Measurements from ENCODE around the gene EDEM1.
A peak's percentile ranks its signal among the peaks of the same experiment; 100 is the strongest.
"Not testable (repeated sequence)": the region's sequence is repeated elsewhere in the genome, so short reads cannot be mapped to it uniquely, and the experiment has no call there.

EDEM1 gene

GRCh38 chr3:5187156-5187919 lies at the start of gene EDEM1:
Gene EDEM1, plus strand, starts transcription at chr3:5187707. Its CDS starts 99 bp downstream, at chr3:5187806.
- peak; percentile 88 for DNase-seq

GRCh38 chr3:5138214-5138981 lies 49.1 kb upstream of the EDEM1 start:
- DNase-seq: no peak

DNA sequence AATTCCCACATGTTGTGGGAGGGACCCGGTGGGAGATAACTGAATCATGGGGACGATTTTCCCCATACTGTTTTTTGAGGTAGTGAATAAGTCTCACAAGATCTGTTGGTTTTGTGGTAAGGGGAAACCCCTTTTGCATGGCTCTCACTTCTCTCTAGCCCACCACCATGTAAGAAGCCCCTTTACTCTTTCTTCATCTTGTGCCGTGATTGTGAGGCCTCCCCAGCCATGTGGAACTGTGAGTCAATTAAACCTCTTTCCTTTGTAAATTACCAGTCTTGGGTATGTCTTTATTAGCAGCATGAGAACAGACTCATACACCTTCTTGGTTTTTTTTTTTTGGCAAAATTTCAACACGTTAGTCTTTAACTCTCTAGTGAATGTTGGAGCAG lies 47.3 kb upstream of the EDEM1 start:
- no peak for DNase-seq

DNA sequence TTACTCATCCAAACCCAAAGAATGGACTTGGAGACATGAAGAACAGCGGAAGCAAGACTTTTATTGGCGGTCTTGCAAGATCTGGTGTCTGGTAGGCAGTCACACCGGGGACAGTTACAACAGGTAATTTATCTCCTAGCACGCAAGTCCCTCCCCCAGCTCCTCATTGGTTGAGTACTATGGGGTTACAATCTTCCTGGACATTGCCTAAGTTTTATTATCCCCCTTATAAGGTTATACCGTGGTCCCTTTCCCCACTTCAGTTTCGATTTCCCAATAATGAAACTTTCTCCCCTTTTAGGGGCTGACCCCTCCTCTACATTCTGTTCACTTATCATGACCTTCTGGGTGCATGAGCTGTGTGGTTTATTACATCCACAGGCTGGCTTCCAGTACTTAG lies 46.7 kb upstream of the EDEM1 start:
- DNase-seq: no peak

- DNase-seq: no peak
Observed at GRCh38 chr3:5141760-5142159, 45.7 kb upstream of the EDEM1 start.

DNA sequence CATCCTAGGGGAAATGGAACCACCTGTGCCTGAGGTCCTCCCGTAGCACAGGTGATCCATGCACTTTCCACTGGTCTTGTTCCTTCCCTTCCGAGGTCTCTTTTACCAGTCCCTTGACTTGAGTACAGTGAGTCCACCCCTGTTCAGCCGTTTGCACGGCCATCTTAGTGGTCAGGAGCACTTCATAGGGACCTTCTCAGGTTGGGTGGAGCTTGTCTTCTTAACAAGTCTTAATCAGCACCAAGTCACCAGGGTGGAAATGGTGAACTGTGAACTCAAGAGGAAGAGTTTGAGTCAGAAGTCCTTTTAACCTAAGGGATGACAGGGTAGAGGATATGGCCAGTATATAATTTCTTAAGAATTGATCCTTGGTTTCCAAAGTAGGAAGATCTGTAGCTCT lies 44.0 kb upstream of the EDEM1 start:
- DNase-seq: no peak

DNA sequence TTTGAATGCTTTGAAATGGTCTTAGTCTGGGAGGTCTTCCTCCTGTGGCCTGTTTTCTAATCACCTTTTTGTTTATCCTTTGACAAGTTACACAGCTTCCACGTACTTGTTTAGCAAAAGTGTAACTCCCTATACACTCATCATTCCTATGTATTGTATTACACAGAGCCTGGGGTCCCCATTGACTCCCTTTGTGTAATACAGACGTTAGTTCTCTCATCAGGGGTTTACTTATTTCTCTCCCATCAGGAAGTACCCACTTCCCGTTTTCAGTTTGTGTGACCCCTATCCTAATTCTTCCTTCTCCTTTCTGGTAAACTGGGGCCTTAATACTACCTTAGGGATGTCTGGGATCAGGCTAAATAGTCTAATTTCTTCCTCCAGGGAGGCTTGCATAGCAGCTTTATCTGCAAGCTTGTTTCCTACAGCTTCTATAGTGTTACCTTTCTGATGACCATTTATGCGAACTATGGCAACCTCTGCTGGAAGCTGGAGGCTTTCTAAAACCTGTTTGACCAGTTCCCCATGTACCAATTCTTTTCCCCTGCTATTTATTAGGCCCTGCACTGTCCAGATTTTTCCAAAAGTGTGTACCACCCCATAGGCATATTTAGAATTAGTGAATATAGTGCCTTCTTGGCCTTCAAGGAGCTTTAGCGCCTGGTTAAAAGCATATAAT lies 43.1 kb upstream of the EDEM1 start:
- DNase-seq: no peak

DNA sequence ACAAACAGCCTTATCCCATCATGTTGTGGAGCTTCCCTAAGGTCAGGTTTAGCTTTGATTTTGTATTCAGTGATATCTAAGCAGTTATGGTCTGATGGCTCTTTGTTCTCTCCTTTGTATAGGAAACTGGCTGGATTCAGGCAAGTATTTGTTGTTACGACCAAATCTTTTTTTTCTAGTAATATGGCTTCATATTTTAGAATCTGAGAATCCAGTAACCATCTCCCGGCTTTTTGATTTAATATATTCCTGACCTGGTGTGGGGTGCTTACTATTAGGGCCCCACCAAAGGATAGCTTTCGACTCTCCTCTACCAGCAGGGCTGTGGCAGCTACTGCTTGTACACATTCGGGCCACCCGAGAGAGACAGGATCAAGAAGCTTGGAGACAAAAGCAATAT lies 42.4 kb upstream of the EDEM1 start:
- DNase-seq: no peak

DNA sequence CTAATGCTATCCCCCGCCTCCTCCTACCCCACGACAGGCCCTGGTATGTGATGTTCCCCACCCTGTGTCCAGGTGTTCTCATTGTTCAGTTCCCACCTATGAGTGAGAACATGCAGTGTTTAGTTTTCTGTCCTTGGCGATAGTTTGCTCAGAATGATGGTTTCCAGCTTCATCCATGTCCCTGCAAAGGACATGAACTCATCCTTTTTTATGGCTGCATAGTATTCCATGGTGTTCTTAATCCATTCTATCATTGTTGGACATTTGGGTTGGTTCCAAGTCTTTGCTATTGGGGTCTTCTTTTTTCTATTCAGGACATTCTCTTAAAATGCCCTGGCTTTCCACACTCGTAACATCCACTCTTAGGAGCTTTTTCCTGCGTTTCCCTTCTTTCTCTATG lies 40.4 kb upstream of the EDEM1 start:
- DNase-seq: not testable (repeated sequence)

- no peak for DNase-seq
Observed at GRCh38 chr3:5149306-5149880, 38.1 kb upstream of the EDEM1 start.

GRCh38 chr3:5151586-5151985 lies 35.9 kb upstream of the EDEM1 start:
- DNase-seq: no peak

DNA sequence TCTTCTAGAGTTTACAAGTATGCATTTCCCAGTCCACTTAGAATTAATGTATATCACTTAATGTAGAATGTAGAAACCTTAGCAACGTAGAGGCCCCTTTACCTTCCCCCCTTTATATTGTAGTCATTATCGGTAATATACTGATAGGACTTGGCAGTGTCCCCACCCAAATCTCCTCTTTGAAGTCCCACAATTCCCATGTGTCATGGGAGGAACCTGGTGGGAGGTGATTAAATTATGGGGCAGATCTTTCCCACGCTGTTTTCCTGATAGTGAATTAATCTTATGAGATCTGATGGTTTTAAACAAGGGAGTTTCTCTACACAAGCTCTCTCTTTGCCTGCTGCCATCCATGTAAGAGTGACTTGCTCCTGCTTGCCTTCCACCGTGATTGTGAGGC lies 34.4 kb upstream of the EDEM1 start:
- no peak for DNase-seq

GRCh38 chr3:5155241-5155640 lies 32.3 kb upstream of the EDEM1 start:
- DNase-seq: no peak

DNA sequence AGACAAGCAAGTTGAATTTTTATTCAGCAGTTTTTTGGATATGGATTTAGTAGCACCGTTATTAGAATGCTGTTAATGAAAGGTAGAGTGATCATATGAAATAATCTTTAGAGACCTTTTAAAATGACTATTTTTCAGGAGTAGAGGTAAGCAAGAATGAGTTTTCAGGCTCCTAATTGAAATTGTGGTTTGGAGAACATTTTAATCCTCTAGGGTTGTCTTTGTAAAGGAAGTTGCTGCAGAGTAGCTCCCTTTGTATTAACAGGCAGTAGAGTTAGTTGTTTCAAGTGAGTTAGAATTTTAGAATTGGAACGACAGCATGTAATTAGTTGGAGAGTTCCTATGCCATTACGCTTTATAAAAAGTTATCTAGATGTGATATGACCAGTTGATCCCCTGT lies 27.2 kb upstream of the EDEM1 start:
- DNase-seq: no peak

GRCh38 chr3:5160940-5161858 lies 26.3 kb upstream of the EDEM1 start:
- no peak for DNase-seq

- no peak for DNase-seq
Observed at GRCh38 chr3:5162102-5162501, 25.4 kb upstream of the EDEM1 start.

DNA sequence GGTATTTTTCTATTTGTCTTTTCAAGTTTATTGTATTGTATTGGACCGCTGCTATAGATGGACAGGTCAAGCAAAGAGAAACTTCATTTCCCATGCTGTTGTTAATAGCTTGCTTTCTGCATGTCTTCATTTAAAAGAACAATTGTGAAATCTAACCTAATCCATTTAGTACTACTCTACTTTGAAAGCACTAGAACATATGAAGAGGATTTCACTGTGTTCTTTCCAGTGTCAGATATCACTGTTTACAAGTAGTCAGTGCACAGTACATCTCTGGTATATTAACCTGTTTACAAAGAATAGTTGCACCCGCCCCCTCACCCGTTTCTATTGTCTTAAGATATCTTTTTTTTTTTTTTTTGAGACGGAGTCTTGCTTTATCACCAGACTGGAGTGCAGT lies 21.8 kb upstream of the EDEM1 start:
- no peak for DNase-seq

DNA sequence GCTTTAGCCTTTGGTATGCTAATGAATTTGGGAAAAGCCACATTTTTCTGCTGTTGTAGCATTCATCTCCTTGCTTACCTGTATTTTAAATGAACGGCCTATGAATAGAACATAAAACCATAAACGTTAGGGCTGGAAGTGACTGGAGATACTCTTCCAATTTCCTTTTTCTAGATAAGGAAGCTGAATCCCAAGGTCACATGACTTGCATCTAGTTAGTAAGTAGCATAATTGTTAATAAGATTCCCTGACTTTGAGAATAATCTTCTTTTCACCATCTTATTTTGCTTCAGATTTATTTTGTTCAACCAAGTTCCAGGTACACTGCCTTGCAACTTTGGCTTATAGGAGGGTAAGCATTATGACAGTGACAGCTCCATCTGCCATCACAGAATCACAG lies 20.7 kb upstream of the EDEM1 start:
- no peak for DNase-seq

GRCh38 chr3:5168110-5168509 lies 19.4 kb upstream of the EDEM1 start:
- DNase-seq: no peak

GRCh38 chr3:5169807-5170206 lies 17.7 kb upstream of the EDEM1 start:
- DNase-seq: no peak

GRCh38 chr3:5170975-5171374 lies 16.5 kb upstream of the EDEM1 start:
- DNase-seq: no peak

GRCh38 chr3:5172018-5172417 lies 15.5 kb upstream of the EDEM1 start:
- DNase-seq: no peak
